ENCODE measurements around the gene MFN1.

The MFN1 gene

DNA sequence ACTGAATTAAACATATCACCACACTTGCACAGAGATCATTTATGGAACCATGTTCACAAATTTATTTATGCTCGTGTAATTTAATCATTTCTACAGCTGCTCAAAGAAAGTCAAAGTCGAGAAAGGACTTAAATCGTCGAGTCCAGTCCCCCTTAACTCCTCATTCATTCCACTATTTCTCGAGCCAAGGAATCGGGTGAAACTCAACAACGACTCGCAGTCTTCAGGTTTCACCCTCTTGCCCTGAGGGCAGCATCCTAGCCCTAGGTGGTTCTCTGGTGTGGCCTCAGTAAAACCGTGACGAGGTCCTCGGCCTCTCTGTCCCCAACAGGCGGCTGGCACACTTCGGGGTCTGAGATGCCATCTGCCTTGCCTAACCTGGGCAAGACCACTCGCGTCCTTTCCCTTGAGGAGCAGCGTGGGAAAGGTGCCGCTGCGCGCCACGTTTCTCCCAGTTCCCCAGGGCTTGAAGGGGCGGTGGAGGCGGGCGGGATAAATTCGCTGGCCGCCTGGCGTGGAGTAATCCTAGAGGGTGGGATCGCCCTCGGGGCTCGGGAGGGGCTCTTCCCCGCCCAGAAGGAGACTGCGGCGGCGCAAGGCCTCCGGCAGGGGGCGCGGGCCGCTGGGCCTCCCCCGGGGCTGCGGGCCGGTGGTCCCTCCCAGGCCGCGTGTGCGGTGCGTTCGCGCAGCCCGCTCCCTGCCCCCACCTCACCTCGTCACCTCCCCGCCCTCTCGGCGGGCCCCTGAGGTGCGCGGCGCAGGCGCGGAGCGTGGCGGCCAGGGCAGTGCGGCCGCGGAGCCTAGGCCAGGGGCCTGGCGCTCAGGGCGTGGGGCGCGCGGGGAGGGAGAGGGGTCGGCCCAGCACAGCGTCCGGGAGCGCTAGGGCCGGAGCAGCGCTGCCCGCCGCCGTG, 25.0 kb upstream of the MFN1 start, which contains the start of gene ZNF639:
Gene ZNF639, plus strand, starts transcription at position 746 of the 911 bp plus-strand sequence. CDS start 5,263 bp downstream, outside the sequence.
- no peak for DNase-seq (ENCODE audit: low read depth)
- TF ChIP-seq, protein P1, sequence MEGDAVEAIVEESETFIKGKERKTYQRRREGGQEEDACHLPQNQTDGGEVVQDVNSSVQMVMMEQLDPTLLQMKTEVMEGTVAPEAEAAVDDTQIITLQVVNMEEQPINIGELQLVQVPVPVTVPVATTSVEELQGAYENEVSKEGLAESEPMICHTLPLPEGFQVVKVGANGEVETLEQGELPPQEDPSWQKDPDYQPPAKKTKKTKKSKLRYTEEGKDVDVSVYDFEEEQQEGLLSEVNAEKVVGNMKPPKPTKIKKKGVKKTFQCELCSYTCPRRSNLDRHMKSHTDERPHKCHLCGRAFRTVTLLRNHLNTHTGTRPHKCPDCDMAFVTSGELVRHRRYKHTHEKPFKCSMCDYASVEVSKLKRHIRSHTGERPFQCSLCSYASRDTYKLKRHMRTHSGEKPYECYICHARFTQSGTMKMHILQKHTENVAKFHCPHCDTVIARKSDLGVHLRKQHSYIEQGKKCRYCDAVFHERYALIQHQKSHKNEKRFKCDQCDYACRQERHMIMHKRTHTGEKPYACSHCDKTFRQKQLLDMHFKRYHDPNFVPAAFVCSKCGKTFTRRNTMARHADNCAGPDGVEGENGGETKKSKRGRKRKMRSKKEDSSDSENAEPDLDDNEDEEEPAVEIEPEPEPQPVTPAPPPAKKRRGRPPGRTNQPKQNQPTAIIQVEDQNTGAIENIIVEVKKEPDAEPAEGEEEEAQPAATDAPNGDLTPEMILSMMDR (IDR thresholded peaks at IDR 0.05; ENCODE audit: control insufficient read depth, insufficient read depth, low read depth, low read length, missing control alignments) = peak; percentile 53
- peak within 1 kb of the TSS; percentile 98 for H3K4me3 ChIP-seq (ENCODE audit: control insufficient read depth, low read depth, low read length)

DNA sequence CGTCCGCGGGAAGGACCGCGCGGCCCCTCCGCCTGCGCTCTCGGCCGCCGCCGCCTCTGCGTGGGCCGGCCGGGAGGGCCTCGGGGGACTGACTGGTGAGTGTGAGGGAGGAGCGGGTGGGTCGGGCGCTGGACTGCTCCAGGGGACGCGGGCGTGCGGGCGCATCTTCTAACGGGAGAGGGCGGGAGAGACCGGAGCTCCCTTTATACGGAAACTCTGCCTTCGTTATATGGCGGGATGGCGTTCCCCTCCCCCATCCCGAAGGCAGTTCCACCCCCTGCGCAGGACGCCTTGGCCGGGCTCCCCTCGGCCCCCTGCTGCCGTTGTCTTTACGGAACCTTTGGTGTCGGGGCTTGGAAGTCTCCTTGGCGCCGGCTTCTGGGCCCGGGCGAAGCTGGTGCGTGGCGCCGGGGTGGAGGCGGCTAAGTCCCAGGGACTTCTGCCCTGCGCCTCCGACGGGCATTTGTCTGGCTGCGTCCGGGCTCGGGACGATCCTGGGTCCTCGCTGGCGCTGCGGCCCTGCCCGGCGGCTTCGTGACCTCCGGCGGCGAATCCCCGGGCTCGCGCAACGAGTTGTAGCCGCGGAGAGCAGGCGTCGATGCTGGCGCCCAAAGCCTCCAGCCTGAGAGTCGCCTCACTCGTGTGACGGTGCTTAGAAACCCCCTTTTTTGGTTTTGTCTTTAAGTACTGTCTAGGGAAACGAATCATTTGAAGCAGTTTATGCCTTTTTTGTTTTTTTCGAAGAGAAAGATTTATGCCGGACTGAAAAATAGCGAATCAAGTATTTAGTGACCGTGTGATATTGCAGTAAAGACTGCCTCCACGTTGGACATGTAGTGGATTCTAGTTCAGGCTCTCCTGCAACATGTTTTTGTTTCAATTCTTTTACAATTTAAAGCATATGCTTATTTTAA, 24.1 kb upstream of the MFN1 start:
- no peak for DNase-seq (ENCODE audit: low read depth)
- TF ChIP-seq, protein P1 (IDR thresholded peaks at IDR 0.05; ENCODE audit: control insufficient read depth, insufficient read depth, low read depth, low read length, missing control alignments) = peak; percentile 9
- peak overlapping the region; percentile 98 for H3K4me3 ChIP-seq (ENCODE audit: control insufficient read depth, low read depth, low read length)

DNA sequence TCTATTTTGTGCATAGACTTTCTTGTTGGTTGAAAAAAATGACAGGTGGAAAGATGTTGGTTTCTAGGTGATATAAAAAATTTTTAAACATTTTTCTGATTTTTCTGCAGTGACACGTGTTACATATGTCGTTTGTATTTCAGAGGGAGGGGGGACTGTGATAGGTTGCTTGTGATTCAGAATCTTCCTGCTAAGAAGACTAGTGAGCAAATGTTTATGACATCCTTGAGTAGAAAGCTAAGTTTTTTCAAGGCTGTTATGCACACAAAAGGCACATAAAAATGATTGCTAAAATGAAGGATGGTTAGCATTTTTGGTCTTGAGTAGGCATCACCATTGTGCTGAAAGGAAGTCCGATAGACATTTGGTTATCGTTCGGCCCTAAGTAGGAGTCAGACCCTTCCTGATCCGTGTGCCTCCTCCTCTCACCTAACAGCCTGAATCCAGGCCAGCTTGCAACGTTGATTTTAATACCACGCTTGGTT, 23.2 kb upstream of the MFN1 start:
- DNase-seq (ENCODE audit: low read depth) = no peak
- H3K4me3 ChIP-seq (ENCODE audit: control insufficient read depth, low read depth, low read length) = peak overlapping the region; percentile 98
- TF ChIP-seq, protein P1 (IDR thresholded peaks at IDR 0.05; ENCODE audit: control insufficient read depth, insufficient read depth, low read depth, low read length, missing control alignments) = no peak

GRCh38 chr3:179330438-179330837, 17.1 kb upstream of the MFN1 start:
- TF ChIP-seq, protein P1 (IDR thresholded peaks at IDR 0.05; ENCODE audit: control insufficient read depth, insufficient read depth, low read depth, low read length, missing control alignments) = no peak
- DNase-seq (ENCODE audit: low read depth) = no peak
- no peak overlapping the region for H3K4me3 ChIP-seq (ENCODE audit: control insufficient read depth, low read depth, low read length)

GRCh38 chr3:179332240-179332639, 15.3 kb upstream of the MFN1 start:
- TF ChIP-seq, protein P1 (IDR thresholded peaks at IDR 0.05; ENCODE audit: control insufficient read depth, insufficient read depth, low read depth, low read length, missing control alignments) = no peak

DNA sequence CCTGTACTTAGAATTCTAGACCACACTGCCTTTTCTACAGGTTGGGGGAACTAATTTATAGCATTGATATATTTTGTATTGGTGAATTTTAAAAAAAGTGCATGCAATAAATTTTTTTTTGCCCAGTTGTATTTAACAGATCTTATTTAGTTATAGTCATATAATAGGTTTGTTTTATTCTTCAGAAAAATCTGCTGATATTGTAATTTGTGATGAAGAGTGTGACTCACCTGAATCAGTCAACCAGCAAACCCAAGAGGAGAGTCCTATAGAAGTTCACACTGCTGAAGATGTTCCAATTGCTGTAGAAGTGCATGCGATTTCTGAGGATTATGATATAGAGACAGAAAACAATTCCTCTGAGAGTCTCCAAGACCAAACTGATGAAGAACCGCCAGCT, 14.4 kb upstream of the MFN1 start:
- DNase-seq (ENCODE audit: low read depth) = no peak
- no peak overlapping the region for H3K4me3 ChIP-seq (ENCODE audit: control insufficient read depth, low read depth, low read length)
- TF ChIP-seq, protein P1 (IDR thresholded peaks at IDR 0.05; ENCODE audit: control insufficient read depth, insufficient read depth, low read depth, low read length, missing control alignments) = no peak

More at GRCh38 chr3:179332240-179332639, 15.3 kb upstream of the MFN1 start:
- no peak for DNase-seq (ENCODE audit: low read depth)
- H3K4me3 ChIP-seq (ENCODE audit: control insufficient read depth, low read depth, low read length) = no peak overlapping the region
